ENCODE measurements around the gene CRAT. TPM values are rescaled to one million over a fixed set of nuclear protein-coding genes. Genes with fewer than 3 reads are reported as not detected.
A peak's percentile ranks its signal among the peaks of the same experiment; 100 is the strongest.

CRAT gene
- total RNA-seq, 1 experiment from 2014 or later = 16.3 TPM

DNA sequence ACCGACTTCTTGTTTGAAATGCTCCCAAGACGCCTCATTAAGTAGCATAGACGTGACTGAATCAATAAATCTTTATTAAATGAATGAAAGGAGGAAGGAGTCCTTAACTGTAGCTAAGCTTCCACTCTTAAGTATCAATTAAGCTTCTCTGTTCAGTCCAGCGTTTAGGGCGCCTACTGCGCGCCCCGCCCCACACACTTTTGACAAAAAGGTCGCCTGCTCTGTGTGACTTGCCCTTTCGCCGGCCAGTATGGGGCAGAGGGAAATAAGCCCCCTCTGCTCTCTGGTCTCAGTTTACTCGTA, 30.3 kb downstream of the CRAT start:
- Histone ChIP-seq H3K27me3 (no peaks in the 10 kb centered on the region), H3K4me3 (peak overlapping the region; percentile 97), H3K9me3 (no peaks in the 10 kb centered on the region), H3K36me3 (peaks cover 2% of the 10 kb centered on the region; the same call in 1 of the 2 replicates)
- DNase-seq = no peak

DNA sequence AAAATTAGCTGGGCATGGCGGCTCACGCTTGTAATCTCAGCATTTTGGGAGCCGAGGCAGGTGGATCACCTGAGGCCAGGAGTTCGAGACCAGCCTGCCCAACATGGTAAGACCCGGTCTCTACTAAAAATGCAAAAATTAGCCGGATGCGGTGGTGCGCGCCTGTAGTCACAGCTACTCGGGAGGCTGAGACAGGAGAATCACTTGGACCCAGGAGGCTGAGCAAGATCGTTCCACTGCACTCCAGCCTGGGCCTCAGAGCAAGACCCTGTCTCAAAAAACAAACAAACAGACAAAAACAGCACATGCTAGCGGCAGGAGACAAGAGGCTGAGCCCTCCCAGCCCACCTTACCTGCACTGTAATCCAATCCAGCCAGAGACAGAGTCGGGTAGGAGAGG, 30.8 kb downstream of the CRAT start:
- DNase-seq = no peak
- H3K27me3 ChIP-seq = no peaks in the 10 kb centered on the region
- no peaks in the 10 kb centered on the region for H3K36me3 ChIP-seq
- no peaks in the 10 kb centered on the region for H3K9me3 ChIP-seq
- H3K4me3 ChIP-seq = peak overlapping the region; percentile 97

DNA sequence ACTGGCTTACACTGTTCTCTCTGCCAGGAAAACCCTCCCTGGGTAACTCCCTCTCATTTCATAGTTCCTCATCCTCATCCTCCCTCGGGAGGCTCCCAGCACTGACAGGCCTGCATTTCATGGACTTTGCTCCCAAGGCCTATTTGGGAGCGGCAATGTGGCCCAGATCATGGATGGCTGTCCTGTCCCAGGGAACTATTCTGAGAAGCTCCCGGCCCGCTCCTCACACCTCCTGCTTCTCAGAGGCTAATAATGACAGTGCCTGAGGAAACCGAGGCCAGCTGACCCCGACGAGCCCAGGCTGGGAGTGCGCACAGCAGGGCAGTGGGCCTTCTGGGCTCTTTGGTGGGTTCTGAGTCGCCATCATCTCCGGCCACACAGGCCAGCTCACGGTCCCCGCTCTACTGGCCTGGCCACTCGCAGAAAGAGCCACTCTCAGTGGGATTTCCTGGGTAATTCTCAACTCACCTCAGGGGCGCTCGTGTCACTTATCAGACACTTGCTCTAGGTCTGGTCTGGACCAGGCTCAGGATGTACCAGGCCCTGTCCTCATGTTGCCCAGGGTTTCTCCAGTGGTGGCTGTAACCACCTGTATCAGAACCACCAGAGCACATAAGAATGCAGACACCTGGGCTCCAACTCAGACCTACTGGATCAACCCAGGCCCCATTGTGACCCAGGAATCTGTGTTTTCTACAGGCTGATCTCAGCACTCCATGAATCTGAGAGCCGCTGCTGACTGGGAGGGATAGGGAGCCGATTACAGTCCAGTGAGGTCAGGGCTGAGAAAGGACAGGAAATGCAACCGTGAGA, 31.7 kb downstream of the CRAT start:
- Histone ChIP-seq H3K9me3 (no peaks in the 10 kb centered on the region), H3K4me3 (no peak overlapping the region)

DNA sequence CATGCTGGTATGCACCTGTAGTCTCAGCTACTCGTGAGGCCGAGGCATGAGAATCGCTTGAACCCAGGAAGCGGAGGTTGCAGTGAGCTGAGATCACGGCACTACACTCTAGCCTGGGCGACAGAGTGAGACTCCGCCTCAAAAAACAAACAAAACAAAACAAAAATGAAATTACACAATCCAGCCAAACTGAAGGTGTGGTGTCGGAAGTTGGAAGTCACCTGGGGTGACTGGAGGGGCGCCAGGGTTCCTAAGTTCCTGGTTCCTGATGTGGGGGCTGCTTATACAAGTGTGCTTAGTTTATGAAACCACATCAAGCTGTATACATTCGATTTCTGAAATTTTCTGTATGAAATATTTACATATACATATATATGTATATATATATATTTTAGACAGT, 33.4 kb downstream of the CRAT start:
- H3K27me3 ChIP-seq = no peaks in the 10 kb centered on the region
- H3K9me3 ChIP-seq = no peaks in the 10 kb centered on the region
- H3K4me3 ChIP-seq = no peak overlapping the region
- H3K36me3 ChIP-seq = no peaks in the 10 kb centered on the region
- DNase-seq = no peak

More for the DNA sequence above, 31.7 kb downstream of the CRAT start:
- Histone ChIP-seq H3K27me3 (no peaks in the 10 kb centered on the region), H3K36me3 (no peaks in the 10 kb centered on the region)
- no peak for DNase-seq

DNA sequence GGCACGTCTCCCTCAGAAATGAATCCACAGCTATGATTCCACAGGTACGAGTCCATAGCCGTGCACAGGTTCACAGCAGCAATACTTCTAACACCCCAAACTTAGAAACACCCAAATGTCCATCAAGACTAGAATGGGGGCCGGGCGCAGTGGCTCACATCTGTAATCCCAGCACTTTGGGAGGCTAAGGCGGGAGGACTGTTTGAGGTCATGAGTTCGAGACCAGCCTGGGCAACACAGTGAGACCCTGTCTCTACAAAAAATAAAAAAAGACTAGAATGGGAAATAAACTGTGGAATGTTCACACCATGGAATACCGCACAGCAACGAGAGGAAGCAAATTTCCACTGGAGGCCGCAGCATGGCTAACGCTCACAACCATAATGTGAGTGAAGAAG, 34.0 kb downstream of the CRAT start:
- no peaks in the 10 kb centered on the region for H3K9me3 ChIP-seq

DNA sequence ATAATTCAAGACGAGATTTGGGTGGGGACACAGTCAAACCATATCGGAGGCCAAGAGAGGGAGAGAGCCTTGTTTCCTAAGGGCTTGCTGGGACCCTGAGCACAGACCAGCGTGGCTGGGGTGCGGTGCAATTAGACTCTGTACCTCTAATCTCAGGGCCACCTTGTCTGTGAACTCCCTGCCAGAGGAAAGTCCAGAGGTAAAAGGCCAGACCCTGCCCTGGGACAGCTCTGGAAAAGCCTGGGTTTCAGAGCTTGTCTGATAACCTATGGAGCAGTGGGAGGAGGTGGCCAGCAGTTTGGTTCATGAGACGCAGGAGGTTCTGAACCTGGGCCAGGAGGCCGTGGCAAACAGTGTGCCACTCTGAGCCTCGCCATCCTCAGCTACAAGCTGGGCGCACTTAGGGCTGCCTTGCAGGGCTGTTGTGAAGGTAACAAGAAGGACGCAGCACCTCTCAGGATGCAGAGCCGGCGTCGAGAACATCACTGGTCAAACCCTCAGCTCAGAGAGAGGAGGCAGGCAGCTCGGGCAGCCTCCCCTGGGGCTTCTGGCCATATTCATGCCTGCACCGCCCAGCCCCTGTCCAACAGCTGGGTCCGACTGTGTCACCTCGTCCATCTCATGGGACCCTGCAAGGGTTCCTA, 34.5 kb downstream of the CRAT start:
- H3K27me3 ChIP-seq = no peaks in the 10 kb centered on the region
- no peak for DNase-seq
- no peaks in the 10 kb centered on the region for H3K9me3 ChIP-seq
- H3K4me3 ChIP-seq = no peak overlapping the region
- no peaks in the 10 kb centered on the region for H3K36me3 ChIP-seq

More for the DNA sequence above, 34.0 kb downstream of the CRAT start:
- Histone ChIP-seq H3K27me3 (no peaks in the 10 kb centered on the region), H3K36me3 (no peaks in the 10 kb centered on the region), H3K4me3 (no peak overlapping the region)
- DNase-seq = no peak

DNA sequence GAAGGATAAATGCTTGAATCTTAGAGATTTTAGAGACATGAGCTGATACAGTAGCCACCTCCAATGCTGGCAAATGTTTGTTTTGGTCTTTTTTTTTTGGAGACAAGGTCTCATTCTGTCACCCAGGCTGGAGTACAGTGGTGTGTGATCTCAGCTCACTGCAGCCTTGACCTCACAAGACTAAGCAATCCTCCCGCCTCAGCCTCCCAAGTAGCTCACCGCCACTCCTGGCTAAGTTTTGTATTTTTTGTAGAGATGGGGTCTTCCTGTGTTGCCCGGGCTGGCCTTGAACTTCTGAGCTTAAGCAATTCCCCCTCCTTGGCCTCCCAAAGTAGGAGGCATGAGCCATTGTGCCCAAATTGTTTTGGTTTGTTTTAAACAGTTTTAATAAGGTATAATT, 36.5 kb downstream of the CRAT start:
- no peak for DNase-seq
- H3K27me3 ChIP-seq = no peaks in the 10 kb centered on the region
- no peaks in the 10 kb centered on the region for H3K36me3 ChIP-seq
- no peak overlapping the region for H3K4me3 ChIP-seq
- H3K9me3 ChIP-seq = no peaks in the 10 kb centered on the region

DNA sequence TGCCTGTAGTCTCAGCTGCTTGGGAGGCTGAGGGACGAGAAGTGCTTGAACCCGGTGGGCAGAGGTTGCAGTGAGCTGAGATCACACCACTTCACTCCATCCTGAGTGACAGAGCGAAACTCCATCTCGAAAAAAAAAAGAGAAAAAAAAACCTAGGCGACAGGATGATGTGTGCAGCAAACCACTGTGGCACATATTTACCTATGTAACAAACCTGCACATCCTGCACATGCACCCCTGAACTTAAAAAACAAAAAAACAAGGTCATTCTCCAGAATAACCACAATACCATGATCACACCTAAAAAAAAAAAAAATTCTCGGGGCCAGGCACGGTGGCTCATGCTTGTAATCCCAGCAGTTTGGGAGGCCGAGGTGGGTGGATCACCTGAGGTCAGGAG, 37.2 kb downstream of the CRAT start:
- H3K36me3 ChIP-seq = no peaks in the 10 kb centered on the region
- H3K9me3 ChIP-seq = no peaks in the 10 kb centered on the region
- H3K4me3 ChIP-seq = no peak overlapping the region
- H3K27me3 ChIP-seq = no peaks in the 10 kb centered on the region
- no peak for DNase-seq

DNA sequence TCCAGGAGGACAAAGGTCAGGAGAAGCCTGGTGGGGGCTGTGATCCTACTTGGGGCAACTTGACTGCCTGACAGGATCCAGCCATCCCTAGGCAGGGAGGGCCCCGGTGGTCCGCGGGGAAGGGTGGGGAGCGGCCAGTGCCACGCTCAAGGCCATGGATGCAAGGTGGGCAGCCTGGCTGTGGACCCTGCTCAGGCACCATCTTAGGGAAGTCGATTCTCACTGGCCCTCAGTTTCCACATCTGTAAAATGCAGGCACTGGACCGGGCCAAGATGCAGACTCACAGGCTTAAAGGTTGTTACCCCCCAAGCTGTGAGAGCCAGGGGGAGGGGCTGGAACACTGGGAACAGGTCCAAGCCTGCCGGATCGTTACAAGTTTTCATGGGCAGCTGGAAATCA, 38.4 kb downstream of the CRAT start:
- H3K9me3 ChIP-seq = no peaks in the 10 kb centered on the region
- DNase-seq = no peak
- H3K36me3 ChIP-seq = no peaks in the 10 kb centered on the region
- no peaks in the 10 kb centered on the region for H3K27me3 ChIP-seq
- H3K4me3 ChIP-seq = no peak overlapping the region

DNA sequence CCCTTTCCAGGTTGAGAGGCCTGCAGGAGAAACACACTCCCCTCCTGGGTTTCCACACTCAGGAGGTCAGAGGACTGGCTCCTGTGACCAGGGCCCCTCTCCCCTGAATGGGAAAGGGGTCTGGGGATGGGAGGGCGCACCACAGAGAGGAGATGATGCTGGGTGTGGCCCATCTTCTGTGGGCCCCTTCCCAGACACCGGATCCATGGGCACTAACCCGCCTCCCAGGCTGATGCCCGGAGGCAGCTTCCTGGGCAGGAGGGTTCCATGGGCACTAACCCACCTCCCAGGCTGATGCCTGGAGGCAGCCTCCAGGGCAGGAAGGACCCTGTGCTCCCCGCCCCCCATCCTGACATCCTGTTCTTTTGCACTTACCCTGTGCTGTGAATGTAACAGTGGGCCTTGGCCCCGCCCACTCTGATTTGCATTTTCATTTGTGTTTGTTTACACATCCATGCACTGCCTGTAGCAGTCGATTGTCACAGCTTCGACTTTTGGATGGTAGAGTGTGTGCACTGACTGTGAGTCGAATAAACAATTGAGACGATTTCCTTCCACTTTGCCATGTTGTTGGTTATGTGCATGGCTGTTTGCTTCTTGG, 39.0 kb downstream of the CRAT start:
- DNase-seq = no peak
- Histone ChIP-seq H3K27me3 (no peaks in the 10 kb centered on the region), H3K9me3 (no peaks in the 10 kb centered on the region), H3K4me3 (no peak overlapping the region), H3K36me3 (no peaks in the 10 kb centered on the region)

DNA sequence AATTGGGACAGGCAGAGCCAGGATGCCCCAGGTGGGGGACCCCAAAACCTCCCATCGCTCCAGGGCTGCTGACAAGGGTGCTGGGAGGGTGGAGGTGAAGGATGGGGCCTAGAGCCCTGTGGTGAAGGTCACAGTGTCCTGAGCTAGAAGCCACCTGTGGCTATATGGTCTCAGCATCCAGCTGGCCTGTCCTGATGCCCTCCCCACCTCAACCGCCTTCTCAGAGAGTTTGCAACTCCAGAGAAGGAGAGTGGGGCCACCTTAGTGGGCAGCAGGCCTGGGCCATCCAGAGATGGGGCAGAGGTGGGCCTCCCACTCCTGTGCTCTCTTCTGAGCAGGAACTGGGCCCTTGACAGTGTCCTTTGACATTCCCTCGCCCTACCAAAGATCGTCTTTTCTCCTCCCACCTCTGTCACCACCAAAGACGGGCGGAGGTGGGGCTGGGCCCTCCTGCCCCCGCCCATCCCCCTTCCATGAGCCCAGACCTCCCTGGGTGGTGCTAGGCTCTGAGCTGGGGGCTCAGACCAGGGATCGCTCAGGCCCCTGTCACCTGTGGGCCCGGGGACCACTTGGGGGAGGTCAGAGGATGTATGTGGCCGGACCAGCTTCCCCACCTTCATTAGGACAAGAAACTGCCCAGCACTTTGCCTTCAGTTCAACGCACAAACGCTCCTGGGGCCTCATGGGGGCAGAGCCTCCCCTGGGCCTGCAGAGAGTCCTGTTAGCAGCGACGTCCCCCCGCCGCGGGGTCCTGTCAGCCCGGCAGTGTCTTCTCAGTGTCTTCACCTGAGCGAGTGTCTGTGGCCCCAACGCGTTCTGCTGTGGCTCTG, 39.7 kb downstream of the CRAT start:
- Histone ChIP-seq H3K27me3 (no peaks in the 10 kb centered on the region), H3K4me3 (no peak overlapping the region), H3K9me3 (no peaks in the 10 kb centered on the region), H3K36me3 (no peaks in the 10 kb centered on the region)
- no peak for DNase-seq

DNA sequence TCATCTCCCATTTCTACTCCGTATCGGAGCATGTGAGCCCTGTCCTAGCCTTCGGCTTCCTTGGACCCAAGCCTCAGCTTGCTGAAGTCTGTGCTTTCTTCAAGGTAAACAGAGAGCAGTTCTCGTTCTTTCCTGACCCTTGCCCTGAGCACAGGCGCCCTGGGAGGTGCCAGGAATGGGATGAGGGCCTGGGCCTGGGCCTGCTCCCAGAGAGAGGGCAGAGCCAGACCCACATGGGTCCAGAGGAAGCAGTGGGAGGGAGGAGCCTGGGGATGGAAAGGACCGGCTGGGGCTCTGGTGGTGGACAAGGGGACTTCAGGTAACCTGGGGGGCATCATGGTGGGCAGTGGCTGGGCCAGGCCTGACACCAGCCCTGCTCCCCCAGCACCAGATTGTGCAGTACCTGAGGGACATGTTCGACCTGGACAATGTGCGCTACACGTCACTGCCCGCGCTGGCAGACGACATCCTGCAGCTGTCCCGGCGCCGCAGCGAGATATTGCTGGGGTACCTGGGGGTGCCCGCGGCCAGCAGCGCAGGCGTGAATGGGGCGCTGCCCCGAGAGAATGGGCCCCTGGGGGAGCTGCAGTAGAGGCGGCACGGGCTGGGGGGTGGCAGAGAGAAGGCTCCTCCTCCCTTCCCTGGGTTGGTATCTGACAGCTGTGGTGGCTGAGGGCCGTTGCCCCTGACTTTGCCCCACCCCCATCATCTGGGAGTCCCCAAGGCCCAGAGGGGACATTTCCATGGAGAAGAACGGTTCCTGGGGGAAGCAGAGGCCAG, 40.5 kb downstream of the CRAT start:
- Histone ChIP-seq H3K36me3 (no peaks in the 10 kb centered on the region), H3K27me3 (no peaks in the 10 kb centered on the region), H3K9me3 (no peaks in the 10 kb centered on the region), H3K4me3 (no peak overlapping the region)
- DNase-seq = no peak

DNA sequence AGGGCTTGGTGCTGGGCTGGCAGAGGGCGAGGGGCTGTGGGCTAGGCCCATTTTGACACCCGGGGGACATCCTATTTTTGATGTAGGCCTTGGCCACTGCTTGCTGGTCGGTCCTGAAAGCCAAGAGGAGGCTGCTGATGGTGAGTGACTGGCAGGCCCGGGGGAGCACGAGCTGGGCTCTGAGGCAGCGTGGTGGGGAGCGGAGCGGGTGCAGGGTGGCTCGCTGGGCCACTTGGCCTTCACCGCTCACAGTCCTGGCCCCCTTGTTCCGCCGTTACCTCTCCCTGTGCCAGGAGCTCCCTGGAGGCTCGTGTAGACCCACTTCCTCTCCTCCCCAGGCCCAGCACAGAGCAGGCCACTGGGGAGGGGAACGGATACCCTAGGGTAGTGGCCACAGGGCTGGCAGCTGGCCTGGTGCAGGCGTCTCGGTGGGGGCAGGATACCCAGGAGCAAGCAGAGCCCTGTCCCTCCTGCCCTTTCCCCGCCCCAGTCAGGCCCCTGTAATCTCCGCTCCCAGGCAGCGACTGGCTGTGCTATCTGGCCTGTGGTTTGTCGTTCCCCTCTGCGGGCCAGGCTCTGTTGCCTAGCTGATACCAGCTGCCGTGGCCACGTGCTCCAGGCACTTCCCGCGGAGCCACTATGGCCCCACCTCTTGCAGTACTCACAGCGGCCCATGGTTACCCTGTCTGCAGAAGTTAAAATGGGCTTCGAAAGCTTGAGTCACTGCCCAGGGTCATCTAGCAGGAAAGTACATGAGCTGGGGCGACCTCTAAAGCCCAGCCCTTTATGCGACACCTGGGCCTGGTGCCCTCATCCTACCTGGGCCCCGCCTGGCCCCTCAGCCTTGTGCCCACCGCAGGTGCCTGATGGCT, 41.4 kb downstream of the CRAT start:
- no peak for DNase-seq
- H3K36me3 ChIP-seq = no peaks in the 10 kb centered on the region
- H3K4me3 ChIP-seq = no peak overlapping the region
- no peaks in the 10 kb centered on the region for H3K9me3 ChIP-seq
- no peaks in the 10 kb centered on the region for H3K27me3 ChIP-seq

DNA sequence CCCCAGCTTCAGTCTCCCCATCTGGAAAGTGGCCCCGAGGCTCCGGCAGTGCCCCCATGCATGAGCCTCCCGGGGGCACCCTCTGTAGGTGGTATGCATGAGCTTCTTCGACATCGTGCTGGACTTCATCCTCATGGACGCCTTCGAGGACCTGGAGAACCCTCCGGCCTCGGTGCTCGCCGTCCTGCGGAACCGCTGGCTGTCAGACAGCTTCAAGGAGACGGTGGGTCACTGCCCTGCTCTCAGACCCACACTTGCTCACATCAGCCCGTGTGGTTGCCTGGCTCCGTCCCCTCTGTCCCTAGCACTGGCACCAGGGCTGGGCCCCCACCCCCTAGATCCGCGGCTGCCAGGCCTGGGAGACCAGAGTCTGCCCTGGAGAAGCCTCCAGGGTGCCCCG, 42.5 kb downstream of the CRAT start:
- Histone ChIP-seq H3K9me3 (no peaks in the 10 kb centered on the region), H3K27me3 (no peaks in the 10 kb centered on the region), H3K4me3 (no peak overlapping the region), H3K36me3 (no peaks in the 10 kb centered on the region)
- DNase-seq = no peak

DNA sequence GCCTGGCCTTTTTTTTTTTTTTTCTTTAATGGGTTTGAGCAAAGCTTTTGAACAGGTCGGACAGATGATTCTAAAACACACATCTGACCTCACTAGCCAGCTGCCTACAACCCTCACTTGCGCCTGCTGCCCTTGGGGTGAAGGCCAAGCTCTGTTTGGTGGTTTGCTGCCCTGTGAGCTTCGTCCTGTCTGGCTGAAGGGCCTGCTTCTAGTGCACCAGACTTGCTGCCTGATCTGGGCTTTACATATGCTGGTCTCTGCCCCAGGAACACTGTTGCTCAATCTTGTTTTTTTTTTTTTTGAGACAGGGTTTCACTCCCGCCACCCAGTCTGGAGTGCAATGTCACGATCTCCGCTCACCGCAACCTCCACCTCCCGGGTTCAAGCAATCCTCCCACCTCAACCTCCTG, 46.1 kb downstream of the CRAT start:
- Histone ChIP-seq H3K27me3 (no peaks in the 10 kb centered on the region), H3K4me3 (no peak overlapping the region), H3K9me3 (no peaks in the 10 kb centered on the region), H3K36me3 (no peaks in the 10 kb centered on the region)
- no peak for DNase-seq

DNA sequence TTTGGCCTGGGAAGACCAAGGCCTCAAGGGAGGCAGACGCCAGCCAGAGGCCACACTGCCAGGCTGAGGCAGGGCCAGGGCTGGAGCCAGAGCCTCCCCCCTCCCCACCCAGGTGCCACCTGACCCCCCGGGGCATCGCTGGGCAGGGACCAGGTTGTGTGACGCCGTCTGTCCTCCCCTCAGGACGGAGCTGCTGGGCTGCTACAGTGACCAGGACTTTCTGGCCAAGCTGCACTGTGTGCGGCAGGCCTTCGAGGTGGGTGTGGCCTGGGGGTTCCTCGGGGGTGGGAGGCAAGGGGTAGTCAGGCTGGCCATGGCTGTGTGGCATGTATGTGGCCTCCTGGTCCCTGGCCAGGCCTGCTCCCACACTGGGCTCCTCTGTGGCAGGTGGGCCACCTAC, 47.5 kb downstream of the CRAT start:
- no peak overlapping the region for H3K4me3 ChIP-seq
- no peaks in the 10 kb centered on the region for H3K36me3 ChIP-seq
- no peaks in the 10 kb centered on the region for H3K27me3 ChIP-seq
- no peaks in the 10 kb centered on the region for H3K9me3 ChIP-seq
- DNase-seq = no peak
